PC-3 (cell line): ENCODE results near the gene SCYL1. TPM values are rescaled to one million over a fixed set of nuclear protein-coding genes. Genes with fewer than 3 reads are reported as not detected.

ENCODE experiments used
- ATAC-seq: fragments of 200-7000 bp; cut with Tn5 transposase; 2 replicates; pipeline ENCODE4 v1.9.1; 2020; ENCODE audit warnings: mild to moderate bottlenecking, moderate library complexity
- BruUV-seq: library from RNA; stranded (reverse); fragments of 400-500 nt; replicated peaks from 2 replicates; lab custom pipeline; 2021; lab: Mats Ljungman, UMichigan
- CTCF ChIA-PET: fragments of 300-600 bp; sonication (Branson Sonifier 250); formaldehyde crosslinking; loops from one replicate; lab custom pipeline; 2022; ENCODE audit warnings: antibody characterized with exemption; lab: Charles Lee
- POLR2A ChIA-PET: fragments of 300-600 bp; sonication (Branson Sonifier 250); formaldehyde crosslinking; loops from one replicate; lab custom pipeline; 2022; ENCODE audit warnings: antibody characterized with exemption; ENCODE audit not compliant: unreplicated experiment; lab: Charles Lee
- DNase-seq: peaks from one replicate; pipeline ENCODE4 v3.0.0-alpha.2; 2015
- H2AFZ ChIP-seq: fragments of 300-600 bp; sonication (generic); 2 replicates; pipeline ENCODE4 v1.6.0; 2016; ENCODE audit warnings: antibody characterized with exemption, low read length
- H3F3A ChIP-seq: fragments of 300-600 bp; sonication (generic); one replicate; pipeline ENCODE4 v1.6.0; 2017; ENCODE audit warnings: antibody characterized with exemption, low read length, control low read depth, mild to moderate bottlenecking; ENCODE audit not compliant: unreplicated experiment
- H3K27ac ChIP-seq: fragments of 300-600 bp; sonication (generic); 2 replicates; pipeline ENCODE4 v1.5.1; 2016; ENCODE audit warnings: mild to moderate bottlenecking, low read length
- H3K27me3 ChIP-seq: fragments of 300-600 bp; sonication (generic); 2 replicates; pipeline ENCODE4 v1.6.1; 2016; ENCODE audit warnings: low read length, mixed read lengths
- H3K36me3 ChIP-seq: fragments of 300-600 bp; sonication (generic); 2 replicates; pipeline ENCODE4 v1.6.1; 2016; ENCODE audit warnings: low read depth, mixed run types, low read length, mixed read lengths
- H3K4me1 ChIP-seq: fragments of 300-600 bp; sonication (generic); 2 replicates; pipeline ENCODE4 v1.5.1; 2016; ENCODE audit warnings: low read length; ENCODE audit not compliant: insufficient read depth
- H3K4me2 ChIP-seq: fragments of 300-600 bp; sonication (generic); 2 replicates; pipeline ENCODE4 v1.6.0; 2016; ENCODE audit warnings: low read length
- H3K4me3 ChIP-seq: fragments of 300-600 bp; sonication (generic); 2 replicates; pipeline ENCODE4 v1.5.1; 2016; ENCODE audit warnings: mild to moderate bottlenecking, low read length, mixed read lengths
- H3K79me2 ChIP-seq: fragments of 300-600 bp; sonication (generic); 2 replicates; pipeline ENCODE4 v1.6.1; 2017; ENCODE audit warnings: low read length, mixed read lengths
- H3K9ac ChIP-seq: fragments of 300-600 bp; sonication (generic); 2 replicates; pipeline ENCODE4 v1.6.0; 2016; ENCODE audit warnings: mild to moderate bottlenecking, low read length
- H3K9me2 ChIP-seq: fragments of 300-600 bp; sonication (generic); replicated peaks from 2 replicates; pipeline ENCODE4 v1.6.1; 2016; ENCODE audit warnings: mixed run types, low read length, mixed read lengths
- H3K9me3 ChIP-seq: fragments of 300-600 bp; sonication (generic); 2 replicates; pipeline ENCODE4 v1.6.1; 2016; ENCODE audit warnings: low read length, mixed read lengths
- H4K20me1 ChIP-seq: fragments of 300-600 bp; sonication (generic); 2 replicates; pipeline ENCODE4 v1.6.1; 2016; ENCODE audit warnings: low read length, mixed read lengths
- CTCF ChIP-seq: fragments of 300-600 bp; sonication (generic); conservative IDR thresholded peaks from 2 replicates; pipeline ENCODE4 v1.5.1; 2017; ENCODE audit warnings: antibody characterized with exemption, low read depth, mild to moderate bottlenecking, low read length
- EZH2 ChIP-seq: fragments of 300-600 bp; sonication (generic); IDR thresholded peaks from one replicate; pipeline ENCODE4 v1.6.1; 2017; ENCODE audit warnings: antibody characterized with exemption, mild to moderate bottlenecking, low read length; ENCODE audit not compliant: unreplicated experiment
- EZH2phosphoT487 ChIP-seq: fragments of 300-600 bp; sonication (generic); IDR thresholded peaks from 2 replicates; pipeline ENCODE4 v1.6.1; 2018; ENCODE audit warnings: mild to moderate bottlenecking, antibody characterized with exemption, low read length, borderline replicate concordance
- intact Hi-C: fragments of 100-400 bp; cut with micrococcal nuclease; formaldehyde crosslinking; loops from 2 replicates; pipeline ENCODE4 v1.9.0; 2023
- total RNA-seq: library from RNA; depleted of rRNA; stranded (reverse); fragments of >200 nt; gene quantifications from 2 replicates; pipeline ENCODE4 v1.2.3, GENCODE V29; 2014

Gene SCYL1
- total RNA-seq, 1 experiment from 2014 or later, result 201 TPM

- peak; percentile 56 for DNase-seq
- Histone ChIP-seq H3K9me3 (no peaks in the 10 kb centered on the region), H4K20me1 (no peaks in the 10 kb centered on the region), H3K4me3 (peak overlapping the region; percentile 28; the same call in 1 of the 2 replicates), H3K4me1 (peaks cover 52% of the 10 kb centered on the region), H3K79me2 (peaks cover 13% of the 10 kb centered on the region), H2AFZ (peak overlapping the region; percentile 20; the same call in 1 of the 2 replicates), H3K9ac (peak overlapping the region; percentile 58), H3K36me3 (no peaks in the 10 kb centered on the region), H3K27me3 (no peaks in the 10 kb centered on the region), H3K27ac (peak overlapping the region; percentile 91), H3K9me2 (no peaks in the 10 kb centered on the region), H3F3A (peaks cover 12% of the 10 kb centered on the region), H3K4me2 (peak overlapping the region; percentile 81)
- TF ChIP-seq CTCF, result no peak
- TF ChIP-seq EZH2, result no peak
- no peak for TF ChIP-seq EZH2phosphoT487
- ATAC-seq, result peak; percentile 3; the same call in 1 of the 2 replicates
- intact Hi-C loops, result loop anchor here (1.0 kb wide), 1 partner anchor 10 kb away; the partner anchor contains the start of gene ZNRD2
- ChIA-PET POLR2A (no interaction called here), CTCF (interaction anchor here (1.0 to 1.7 kb wide), 5 partner anchors 9 to 36 kb away, joined by 3 to 12 read pairs (median 6); partner anchors contain the start of genes FAM89B, SCYL1 and ZNRD2)
- BruUV-seq, result no TSS peak
These were observed 35.9 kb downstream of the SCYL1 start for GRCh38 chr11:65560555-65561418.

GRCh38 chr11:65562020-65562419 is 37.1 kb downstream of the SCYL1 start:
- Histone ChIP-seq H3K36me3 (no peaks in the 10 kb centered on the region), H3K27me3 (no peaks in the 10 kb centered on the region), H3F3A (peaks cover 12% of the 10 kb centered on the region), H3K4me1 (peaks cover 48% of the 10 kb centered on the region), H3K9ac (no peak overlapping the region), H3K79me2 (peaks cover 6% of the 10 kb centered on the region), H2AFZ (no peak overlapping the region), H3K9me2 (no peaks in the 10 kb centered on the region), H3K27ac (no peak overlapping the region), H3K4me2 (no peak overlapping the region), H3K4me3 (no peak overlapping the region), H4K20me1 (no peaks in the 10 kb centered on the region), H3K9me3 (no peaks in the 10 kb centered on the region)
- intact Hi-C loops, result no loop called here
- no TSS peak for BruUV-seq
- CTCF ChIA-PET, result interaction anchor here (0.6 kb wide), 1 partner anchor 177 kb away, joined by 3 read pairs; no protein-coding TSS in a partner anchor
- no peak for DNase-seq
- no peak for ATAC-seq
- POLR2A ChIA-PET, result interaction anchor here (0.5 kb wide), 1 partner anchor 239 kb away, joined by 10 read pairs; no protein-coding TSS in a partner anchor
- TF ChIP-seq CTCF, result no peak
- TF ChIP-seq EZH2phosphoT487, result no peak
- no peak for TF ChIP-seq EZH2
